ENCODE data around the gene CNGA4. TPM values are rescaled to one million over a fixed set of nuclear protein-coding genes. Genes with fewer than 3 reads are reported as not detected.

Gene CNGA4
- total RNA-seq, 6 donors from 2014 or later = 0.23 to 9.3 (median 1.8) TPM

DNA sequence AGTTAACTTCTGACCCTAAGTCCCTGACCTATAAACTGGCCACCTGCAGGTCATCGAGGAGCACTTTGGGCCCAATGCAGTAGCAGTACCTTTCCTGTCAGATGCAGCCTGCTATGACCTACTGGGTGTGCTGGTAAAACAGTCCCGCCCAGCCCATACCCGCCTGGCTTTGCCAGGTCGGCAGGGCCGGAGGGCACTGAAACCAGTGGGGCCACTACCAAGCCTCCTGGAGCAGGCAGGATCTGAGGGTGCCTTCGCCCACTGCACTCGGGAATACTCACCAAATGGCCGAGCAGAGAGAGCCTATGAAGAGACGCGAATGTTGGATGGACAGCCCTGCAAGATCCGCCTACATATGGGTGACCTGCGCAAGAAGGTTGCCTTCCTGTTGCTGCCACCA lies 29.1 kb upstream of the CNGA4 start:
- no peak for TF ChIP-seq POLR2A (IDR thresholded peaks at IDR 0.05)
- DNase-seq (peak in 1 of 2 donors; percentile 45), ATAC-seq (ENCODE audit: low FRiP score in 2 of 2) (no peak)
- 95% methylated on average over 10 of the region's 12 CpGs; no CpG with 5 or more reads in 1 of the 2 donors for WGBS, 2 donors
- Histone ChIP-seq H3K27me3 (no peaks in the 10 kb centered on the region), H3K27ac (no peak overlapping the region), H3K4me3 (no peak overlapping the region), H3K36me3 (peaks cover 9 to 92% (median 39%) of the 10 kb centered on the region in 4 donors), H3K4me1 (no peaks in the 10 kb centered on the region), H3K9me3 (no peaks in the 10 kb centered on the region)

DNA sequence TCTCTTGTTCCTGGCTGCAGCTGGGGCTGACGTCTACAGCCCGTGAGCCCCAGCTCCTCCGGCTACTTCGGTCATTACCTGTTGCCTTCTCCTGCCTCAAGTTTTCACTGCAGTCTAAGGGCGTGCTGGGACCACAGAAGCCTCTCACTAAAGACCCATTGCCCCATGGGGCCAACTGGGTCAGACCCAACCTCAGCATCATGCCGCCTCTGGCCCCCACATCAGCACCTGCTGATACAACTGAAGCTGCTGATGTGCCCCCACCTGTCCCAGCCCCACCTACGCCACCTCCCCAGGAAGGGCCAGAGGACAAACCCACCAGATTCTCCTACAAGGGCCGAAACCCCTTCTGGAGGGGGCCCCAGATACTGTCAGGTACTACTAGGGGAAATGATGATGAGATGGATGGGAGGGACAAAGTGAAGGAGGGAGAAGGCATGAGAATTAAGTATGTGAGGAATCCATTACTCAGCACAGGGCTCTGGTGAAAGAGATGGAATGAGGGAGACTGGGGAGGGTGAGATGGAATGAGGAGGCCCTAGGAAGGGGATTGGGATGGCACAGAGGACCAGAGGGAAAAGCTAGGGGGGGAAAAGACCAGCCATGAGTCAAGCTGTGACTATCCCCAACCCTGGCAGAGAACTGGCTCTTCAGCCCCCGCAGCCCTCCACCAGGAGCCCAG lies 28.5 kb upstream of the CNGA4 start:
- H3K4me1 ChIP-seq = no peaks in the 10 kb centered on the region
- WGBS, 2 donors = 96 to 97% methylated on average over 9 of the region's 9 CpGs
- H3K27me3 ChIP-seq = no peaks in the 10 kb centered on the region
- H3K27ac ChIP-seq = no peak overlapping the region
- H3K9me3 ChIP-seq = no peaks in the 10 kb centered on the region
- H3K4me3 ChIP-seq = no peak overlapping the region
- DNase-seq (no peak), ATAC-seq (ENCODE audit: low FRiP score in 2 of 2) (no peak)
- TF ChIP-seq POLR2AphosphoS5 (IDR thresholded peaks at IDR 0.05) (no peak), EP300 (IDR thresholded peaks at IDR 0.05) (no peak), POLR2A (IDR thresholded peaks at IDR 0.05) (no peak)
- TF ChIP-seq, protein P1, sequence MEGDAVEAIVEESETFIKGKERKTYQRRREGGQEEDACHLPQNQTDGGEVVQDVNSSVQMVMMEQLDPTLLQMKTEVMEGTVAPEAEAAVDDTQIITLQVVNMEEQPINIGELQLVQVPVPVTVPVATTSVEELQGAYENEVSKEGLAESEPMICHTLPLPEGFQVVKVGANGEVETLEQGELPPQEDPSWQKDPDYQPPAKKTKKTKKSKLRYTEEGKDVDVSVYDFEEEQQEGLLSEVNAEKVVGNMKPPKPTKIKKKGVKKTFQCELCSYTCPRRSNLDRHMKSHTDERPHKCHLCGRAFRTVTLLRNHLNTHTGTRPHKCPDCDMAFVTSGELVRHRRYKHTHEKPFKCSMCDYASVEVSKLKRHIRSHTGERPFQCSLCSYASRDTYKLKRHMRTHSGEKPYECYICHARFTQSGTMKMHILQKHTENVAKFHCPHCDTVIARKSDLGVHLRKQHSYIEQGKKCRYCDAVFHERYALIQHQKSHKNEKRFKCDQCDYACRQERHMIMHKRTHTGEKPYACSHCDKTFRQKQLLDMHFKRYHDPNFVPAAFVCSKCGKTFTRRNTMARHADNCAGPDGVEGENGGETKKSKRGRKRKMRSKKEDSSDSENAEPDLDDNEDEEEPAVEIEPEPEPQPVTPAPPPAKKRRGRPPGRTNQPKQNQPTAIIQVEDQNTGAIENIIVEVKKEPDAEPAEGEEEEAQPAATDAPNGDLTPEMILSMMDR (IDR thresholded peaks at IDR 0.05) = no peak
- peaks cover 10 to 91% (median 43%) of the 10 kb centered on the region in 4 donors for H3K36me3 ChIP-seq

DNA sequence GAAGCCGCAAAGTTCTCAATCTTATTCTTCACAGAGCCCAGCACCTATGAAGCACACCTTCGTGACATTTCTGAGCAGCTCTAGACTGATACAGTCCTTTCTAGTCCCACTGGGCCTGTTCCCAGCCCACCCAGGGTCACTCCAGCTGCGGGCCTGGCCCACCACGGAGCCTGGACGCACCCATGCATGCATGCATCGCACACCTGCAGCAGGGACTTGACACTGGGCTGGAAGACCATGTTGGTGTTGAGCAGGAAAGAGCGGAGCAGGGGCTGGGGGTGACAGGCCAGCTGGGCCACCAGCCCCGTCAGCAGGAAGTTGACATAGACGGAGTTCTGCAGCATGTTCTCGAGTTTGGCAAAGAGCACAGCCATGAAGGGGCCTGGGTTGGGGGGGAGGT lies 24.4 kb upstream of the CNGA4 start:
- DNase-seq = peak in 1 of 2 donors; percentile 62
- Histone ChIP-seq H3K4me3 (no peak overlapping the region), H3K4me1 (peaks cover 0 to 7% (median 5%) of the 10 kb centered on the region in 4 donors), H3K27ac (no peak overlapping the region), H3K27me3 (no peaks in the 10 kb centered on the region), H3K9me3 (no peaks in the 10 kb centered on the region), H3K36me3 (peaks cover 22 to 96% (median 70%) of the 10 kb centered on the region in 4 donors)
- WGBS, 2 donors = 96 to 98% methylated on average over 7 to 10 of the region's 10 CpGs
- TF ChIP-seq, protein P1 (IDR thresholded peaks at IDR 0.05) = no peak
- TF ChIP-seq EP300 (IDR thresholded peaks at IDR 0.05) (no peak), POLR2AphosphoS5 (IDR thresholded peaks at IDR 0.05) (no peak), POLR2A (IDR thresholded peaks at IDR 0.05) (no peak)
- no peak for ATAC-seq (ENCODE audit: low FRiP score in 2 of 2)

DNA sequence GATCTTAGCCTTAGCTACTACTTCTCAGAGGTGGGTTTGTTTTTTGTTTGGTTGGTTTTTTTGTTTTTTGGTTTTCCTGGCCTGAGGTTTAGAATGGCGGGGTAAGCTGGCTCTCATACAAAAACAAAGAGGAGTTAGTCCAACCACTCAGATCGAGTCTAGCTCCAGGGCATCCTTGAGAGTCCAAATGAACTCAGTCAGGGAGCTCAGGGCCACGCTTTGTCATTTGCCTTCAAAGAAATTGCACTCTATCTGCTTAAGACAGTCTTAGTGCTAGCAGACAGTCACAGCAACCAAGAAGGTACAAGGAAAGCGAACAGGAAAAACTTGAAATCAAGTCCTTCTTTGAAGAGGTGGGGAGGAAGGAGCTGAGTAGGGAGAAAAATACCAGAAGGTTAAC lies 22.4 kb upstream of the CNGA4 start:
- no peak for ATAC-seq (ENCODE audit: low FRiP score in 2 of 2)
- H3K27me3 ChIP-seq = no peaks in the 10 kb centered on the region
- peaks cover 22 to 94% (median 53%) of the 10 kb centered on the region in 4 donors for H3K36me3 ChIP-seq
- no peak overlapping the region for H3K27ac ChIP-seq
- 89 to 93% methylated on average over 4 of the region's 4 CpGs for WGBS, 2 donors
- no peak for DNase-seq
- H3K9me3 ChIP-seq = no peaks in the 10 kb centered on the region
- H3K4me1 ChIP-seq = peaks cover 0 to 8% (median 5%) of the 10 kb centered on the region in 4 donors
- no peak overlapping the region for H3K4me3 ChIP-seq
- TF ChIP-seq EP300 (IDR thresholded peaks at IDR 0.05) = no peak
- no peak for TF ChIP-seq POLR2AphosphoS5 (IDR thresholded peaks at IDR 0.05)
- no peak for TF ChIP-seq POLR2A (IDR thresholded peaks at IDR 0.05)
- TF ChIP-seq, protein P1 (IDR thresholded peaks at IDR 0.05) = no peak

DNA sequence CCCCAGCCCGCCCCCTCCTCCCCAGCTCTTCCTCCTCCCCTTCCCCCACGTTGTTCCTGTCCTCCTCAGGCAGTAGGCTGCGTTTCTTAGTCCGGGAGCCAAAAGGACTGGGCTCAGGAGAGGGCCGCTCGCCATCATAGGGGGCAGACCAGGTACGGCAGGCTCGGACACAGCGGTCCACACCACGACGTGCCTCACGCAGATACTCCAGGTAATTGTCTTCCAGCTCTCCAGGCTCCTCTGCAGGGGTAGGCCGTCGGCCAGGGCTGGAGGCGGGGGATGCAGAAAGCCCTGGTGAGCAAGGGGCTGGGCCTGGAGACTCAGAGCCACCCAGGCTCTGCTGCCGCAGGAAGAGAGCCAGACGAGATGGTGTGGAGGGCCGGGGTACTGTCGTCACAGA lies 21.2 kb upstream of the CNGA4 start:
- Histone ChIP-seq H3K36me3 (peaks cover 31 to 94% (median 55%) of the 10 kb centered on the region in 4 donors), H3K4me1 (peaks cover 0 to 8% (median 5%) of the 10 kb centered on the region in 4 donors), H3K4me3 (no peak overlapping the region), H3K9me3 (no peaks in the 10 kb centered on the region), H3K27ac (no peak overlapping the region), H3K27me3 (no peaks in the 10 kb centered on the region)
- DNase-seq = peak in 1 of 2 donors; percentile 69
- no peak for ATAC-seq (ENCODE audit: low FRiP score in 2 of 2)
- TF ChIP-seq POLR2A (IDR thresholded peaks at IDR 0.05) = no peak
- TF ChIP-seq, protein P1 (IDR thresholded peaks at IDR 0.05) = no peak
- no peak for TF ChIP-seq EP300 (IDR thresholded peaks at IDR 0.05)
- TF ChIP-seq POLR2AphosphoS5 (IDR thresholded peaks at IDR 0.05) = no peak
- WGBS, 2 donors = 86 to 87% methylated on average over 18 of the region's 19 CpGs
